Mucosa of rectum (tissue), 2 donors: ENCODE measurements around the gene TMC5.
"Not testable (repeated sequence)": the region's sequence is repeated elsewhere in the genome, so short reads cannot be mapped to it uniquely, and the experiment has no call there.

Experiments used
- H3K27ac ChIP-seq, 2 donors: one replicate each; pipeline ENCODE4 v1.7.0; 2013; ENCODE audit warnings: inconsistent platforms in 2 of 2, low read depth in 2 of 2, low read length in 2 of 2
- H3K27me3 ChIP-seq, 2 donors: one replicate each; pipeline ENCODE4 v1.7.0; 2013; ENCODE audit warnings: low read length in 2 of 2; ENCODE audit not compliant: control insufficient read depth in 2 of 2, insufficient read depth in 2 of 2
- H3K36me3 ChIP-seq, 2 donors: one replicate each; pipeline ENCODE4 v1.7.0; 2013; ENCODE audit warnings: low read length in 2 of 2; ENCODE audit not compliant: control insufficient read depth in 2 of 2, insufficient read depth in 2 of 2
- H3K4me1 ChIP-seq, 2 donors: one replicate each; pipeline ENCODE4 v1.7.0; 2013; ENCODE audit warnings: low read length in 2 of 2, mild to moderate bottlenecking in 1 of 2; ENCODE audit not compliant: control insufficient read depth in 2 of 2, insufficient read depth in 2 of 2
- H3K4me3 ChIP-seq, 2 donors: one replicate each; pipeline ENCODE4 v1.7.0; 2013; ENCODE audit warnings: low read length in 2 of 2
- H3K9ac ChIP-seq, 2 donors: one replicate each; pipeline ENCODE4 v1.7.0; 2013; ENCODE audit warnings: low read length in 2 of 2, low read depth in 1 of 2, mild to moderate bottlenecking in 1 of 2
- H3K9me3 ChIP-seq, 2 donors: one replicate each; pipeline ENCODE4 v1.7.0; 2013; ENCODE audit warnings: low read length in 2 of 2; ENCODE audit not compliant: control insufficient read depth in 2 of 2
- donor health status: healthy.
- donor health status: Normal muscosa, but diverticular disease.

Gene TMC5

DNA sequence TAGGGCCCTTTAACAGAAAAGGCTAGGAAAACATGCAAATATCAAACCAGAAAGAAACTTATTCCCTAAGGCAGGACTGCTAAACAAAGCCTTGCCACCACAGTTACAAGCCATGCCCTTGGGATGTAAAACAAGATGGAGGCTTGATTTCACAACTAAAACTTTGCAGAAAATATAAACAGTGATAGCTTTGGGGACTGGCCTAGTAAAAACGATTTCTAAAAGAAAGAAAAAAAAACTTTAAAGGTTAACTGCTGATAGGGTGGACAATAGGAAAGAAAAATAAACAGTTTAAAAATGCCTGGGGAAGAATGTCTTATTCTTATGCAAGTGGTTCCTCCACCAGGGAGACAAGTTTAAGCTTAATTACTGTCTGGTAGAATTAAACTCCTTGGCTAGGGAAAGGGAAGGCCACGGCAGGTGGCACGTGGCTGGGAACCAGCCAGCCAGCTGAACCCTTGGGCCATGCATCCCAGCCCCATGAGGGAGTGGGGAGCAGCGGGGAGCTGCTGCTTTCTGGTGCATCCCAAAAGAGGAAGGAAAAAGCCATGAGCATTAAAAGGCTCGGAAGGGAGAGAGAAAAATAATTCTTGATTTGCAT is 10.7 kb upstream of the TMC5 start:
- H3K9ac ChIP-seq: no peak overlapping the region
- peaks cover 0 to 6% of the 10 kb centered on the region in 2 donors for H3K9me3 ChIP-seq
- no peaks in the 10 kb centered on the region for H3K36me3 ChIP-seq
- H3K4me1 ChIP-seq: peaks cover 2 to 9% of the 10 kb centered on the region in 2 donors
- H3K27ac ChIP-seq: no peak overlapping the region
- peaks cover 3 to 5% of the 10 kb centered on the region in 2 donors for H3K27me3 ChIP-seq
- H3K4me3 ChIP-seq: no peak overlapping the region

- Histone ChIP-seq H3K9ac (peak overlapping the region; percentile 74 to 92), H3K27ac (peak overlapping the region; percentile 83 to 90), H3K27me3 (peaks cover 3 to 5% of the 10 kb centered on the region in 2 donors), H3K9me3 (peaks cover 0 to 6% of the 10 kb centered on the region in 2 donors), H3K36me3 (no peaks in the 10 kb centered on the region), H3K4me1 (peaks cover 16 to 26% of the 10 kb centered on the region in 2 donors), H3K4me3 (peak overlapping the region; percentile 79 to 82)
Observed at GRCh38 chr16:19410435-19411171, 7.1 kb upstream of the TMC5 start.

GRCh38 chr16:19411298-19411697 is 6.4 kb upstream of the TMC5 start:
- Histone ChIP-seq H3K4me3 (peak overlapping the region; percentile 79 to 82), H3K27ac (peak overlapping the region; percentile 83 to 90), H3K9ac (peak overlapping the region; percentile 74 to 92), H3K4me1 (peaks cover 16 to 26% of the 10 kb centered on the region in 2 donors), H3K9me3 (peaks cover 0 to 6% of the 10 kb centered on the region in 2 donors), H3K27me3 (peaks cover 3 to 5% of the 10 kb centered on the region in 2 donors), H3K36me3 (no peaks in the 10 kb centered on the region)

- not testable (repeated sequence) for H3K27me3 ChIP-seq, H3K36me3 ChIP-seq, H3K27ac ChIP-seq, H3K9me3 ChIP-seq
- peaks cover 18 to 27% of the 10 kb centered on the region in 2 donors for H3K4me1 ChIP-seq
- H3K4me3 ChIP-seq: peak overlapping the region; percentile 79 to 82
- H3K9ac ChIP-seq: peak overlapping the region; percentile 74 to 92
Observed at GRCh38 chr16:19412055-19412454, 5.6 kb upstream of the TMC5 start.

- Histone ChIP-seq H3K4me3 (peak overlapping the region in 1 of 2 donors; percentile 6), H3K36me3 (peaks cover 0 to 3% of the 10 kb centered on the region in 2 donors), H3K9ac (peak overlapping the region; percentile 36 to 38), H3K27me3 (peaks cover 3 to 5% of the 10 kb centered on the region in 2 donors), H3K27ac (peak overlapping the region; percentile 67 to 78), H3K9me3 (no peaks in the 10 kb centered on the region), H3K4me1 (peaks cover 21 to 38% of the 10 kb centered on the region in 2 donors)
Observed at GRCh38 chr16:19415461-19415860, 2.2 kb upstream of the TMC5 start.

DNA sequence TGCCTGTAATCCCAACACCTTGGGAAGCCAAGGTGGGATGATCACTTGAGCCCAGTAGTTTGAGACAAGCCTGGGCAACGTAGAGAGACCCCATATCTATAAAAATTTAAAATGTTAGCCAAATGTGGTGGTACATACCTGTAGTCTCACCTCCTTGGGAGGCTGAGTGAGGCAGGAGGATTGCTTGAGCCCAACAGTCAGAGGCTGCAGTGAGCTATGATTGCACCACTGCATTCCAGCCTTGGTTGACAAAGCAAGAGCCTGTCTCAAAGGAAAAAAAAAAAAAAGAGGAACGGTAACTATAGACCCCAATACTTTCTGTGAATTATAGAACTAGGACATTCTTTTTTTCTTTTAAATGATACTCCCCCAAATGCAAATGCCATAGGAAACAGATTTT is 1.8 kb upstream of the TMC5 start:
- Histone ChIP-seq H3K36me3 (peaks cover 0 to 3% of the 10 kb centered on the region in 2 donors), H3K4me3 (no peak overlapping the region), H3K27ac (peak overlapping the region; percentile 67 to 78), H3K4me1 (peaks cover 19 to 38% of the 10 kb centered on the region in 2 donors), H3K27me3 (peaks cover 0 to 5% of the 10 kb centered on the region in 2 donors), H3K9ac (peak overlapping the region in 1 of 2 donors; percentile 36), H3K9me3 (no peaks in the 10 kb centered on the region)

DNA sequence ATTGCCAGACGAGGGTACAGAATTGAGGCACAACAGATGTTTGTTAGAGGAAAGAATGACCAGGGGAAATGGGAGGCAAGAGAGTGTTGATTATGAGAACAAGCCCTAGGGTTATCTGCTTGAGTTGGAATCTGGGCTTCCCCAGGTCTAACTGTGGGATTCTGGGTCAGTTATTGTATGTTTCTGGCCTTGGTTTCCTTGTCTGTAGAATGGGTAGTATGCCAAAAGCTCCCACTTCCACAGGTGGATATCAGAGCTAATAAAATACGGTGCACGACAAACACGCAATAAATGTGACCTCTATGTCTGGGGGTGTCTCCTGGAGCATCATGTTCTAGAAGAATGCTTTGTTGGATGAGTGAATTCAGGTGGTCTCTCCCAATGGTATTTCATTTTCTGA is 517 bp downstream of the TMC5 start:
- peak overlapping the region; percentile 75 for H3K4me3 ChIP-seq
- H3K4me1 ChIP-seq: peaks cover 16 to 32% of the 10 kb centered on the region in 2 donors
- peak overlapping the region; percentile 68 to 80 for H3K9ac ChIP-seq
- H3K27me3 ChIP-seq: no peaks in the 10 kb centered on the region
- no peaks in the 10 kb centered on the region for H3K9me3 ChIP-seq
- H3K27ac ChIP-seq: peak overlapping the region; percentile 87 to 90
- peaks cover 0 to 3% of the 10 kb centered on the region in 2 donors for H3K36me3 ChIP-seq

DNA sequence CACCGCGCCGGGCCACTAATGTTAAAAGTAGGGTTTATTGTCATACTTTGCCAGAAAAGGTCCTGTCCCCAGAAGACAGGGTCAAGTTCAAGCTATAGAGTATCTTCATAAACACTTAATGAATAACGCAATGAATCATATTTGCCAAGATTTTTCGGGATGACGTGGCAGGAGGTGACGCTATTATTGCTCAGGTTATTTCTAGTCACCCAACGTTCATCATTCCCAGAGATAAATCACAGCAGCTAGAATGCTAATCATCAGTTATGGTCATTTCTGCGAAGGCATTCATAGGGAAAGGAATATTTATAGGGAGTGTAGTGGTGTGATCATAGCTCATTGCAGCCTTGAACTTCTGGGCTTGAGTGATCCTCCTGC is 2.0 kb downstream of the TMC5 start:
- no peak overlapping the region for H3K4me3 ChIP-seq
- no peak overlapping the region for H3K27ac ChIP-seq

DNA sequence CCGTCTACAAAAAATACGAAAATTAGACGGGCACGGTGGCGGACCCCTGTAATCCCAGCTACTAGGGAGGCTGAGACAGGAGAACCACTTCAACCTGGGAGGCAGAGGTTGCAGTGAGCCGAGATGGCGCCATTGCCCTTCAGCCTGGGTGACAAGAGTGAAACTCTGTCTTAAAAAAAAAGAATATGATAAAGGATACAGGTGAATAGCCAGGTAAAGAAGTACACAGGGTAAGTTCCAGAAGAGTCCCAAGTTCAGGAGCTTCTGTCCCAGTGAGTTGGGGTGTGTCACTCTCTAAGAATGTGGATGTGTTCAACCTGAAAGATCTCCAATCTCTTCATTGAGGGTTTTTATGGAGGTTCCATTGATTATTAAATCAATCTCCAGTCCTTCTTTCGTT is 6.8 kb downstream of the TMC5 start:
- Histone ChIP-seq H3K9me3 (no peaks in the 10 kb centered on the region), H3K27me3 (no peaks in the 10 kb centered on the region), H3K4me3 (no peak overlapping the region), H3K4me1 (peaks cover 5 to 26% of the 10 kb centered on the region in 2 donors), H3K27ac (peak overlapping the region; percentile 13 to 74), H3K36me3 (peaks cover 0 to 2% of the 10 kb centered on the region in 2 donors), H3K9ac (no peak overlapping the region)

More for the DNA sequence above, 2.0 kb downstream of the TMC5 start:
- Histone ChIP-seq H3K9me3 (no peaks in the 10 kb centered on the region), H3K27me3 (no peaks in the 10 kb centered on the region), H3K9ac (no peak overlapping the region), H3K36me3 (peaks cover 0 to 3% of the 10 kb centered on the region in 2 donors), H3K4me1 (peaks cover 12 to 37% of the 10 kb centered on the region in 2 donors)

- Histone ChIP-seq H3K27ac (peak overlapping the region; percentile 40 to 90), H3K4me1 (peaks cover 12 to 48% of the 10 kb centered on the region in 2 donors), H3K36me3 (peaks cover 2 to 4% of the 10 kb centered on the region in 2 donors), H3K4me3 (no peak overlapping the region), H3K9ac (no peak overlapping the region), H3K27me3 (no peaks in the 10 kb centered on the region), H3K9me3 (no peaks in the 10 kb centered on the region)
Observed at GRCh38 chr16:19430345-19430744, 12.7 kb downstream of the TMC5 start.
